NT2/D1 (cell line): ENCODE measurements around the gene CCT5.

Experiments
- DNase-seq: peaks from one replicate; pipeline ENCODE4 v3.0.0-alpha.2; 2011; ENCODE audit warnings: low read depth, low spot score
- H3K27me3 ChIP-seq: 2 replicates; pipeline ENCODE4 v1.6.0; 2011; ENCODE audit warnings: mild to moderate bottlenecking; ENCODE audit not compliant: insufficient read length, insufficient read depth
- H3K36me3 ChIP-seq: 2 replicates; pipeline ENCODE4 v1.6.1; 2011; ENCODE audit warnings: mild to moderate bottlenecking, low read length, mixed read lengths; ENCODE audit not compliant: insufficient read depth, insufficient read length
- H3K4me1 ChIP-seq: 2 replicates; pipeline ENCODE4 v1.5.1; 2011; ENCODE audit not compliant: insufficient read depth, insufficient read length
- H3K4me3 ChIP-seq: 2 replicates; pipeline ENCODE4 v1.5.1; 2011; ENCODE audit warnings: low read depth; ENCODE audit not compliant: insufficient read length
- H3K9ac ChIP-seq: 2 replicates; pipeline ENCODE4 v1.6.0; 2011; ENCODE audit warnings: low read depth; ENCODE audit not compliant: insufficient read length
- H3K9me3 ChIP-seq: 2 replicates; pipeline ENCODE4 v1.5.1; 2011; ENCODE audit warnings: mild to moderate bottlenecking, low read length; ENCODE audit not compliant: insufficient read depth
- SUZ12 ChIP-seq: IDR thresholded peaks from 2 replicates; pipeline ENCODE4 v1.6.1; 2011; ENCODE audit not compliant: insufficient read length, insufficient read depth; ENCODE audit errors: extremely low read depth
- YY1 ChIP-seq: IDR thresholded peaks from 2 replicates; pipeline ENCODE4 v1.6.1; 2011; ENCODE audit not compliant: insufficient read length, insufficient read depth
- ZNF274 ChIP-seq: IDR thresholded peaks from 2 replicates; pipeline ENCODE4 v1.6.1; 2011; ENCODE audit warnings: mild to moderate bottlenecking, low read depth, low read length

CCT5 gene

GRCh38 chr5:10286162-10286861 is 36.2 kb downstream of the CCT5 start:
- Histone ChIP-seq H3K9ac (no peak overlapping the region), H3K4me1 (no peaks in the 10 kb centered on the region), H3K9me3 (no peaks in the 10 kb centered on the region), H3K4me3 (no peak overlapping the region), H3K27me3 (no peaks in the 10 kb centered on the region), H3K36me3 (peaks cover 21% of the 10 kb centered on the region)
- DNase-seq: no peak
- TF ChIP-seq SUZ12 (no peak), YY1 (no peak), ZNF274 (no peak)

- H3K4me1 ChIP-seq: no peaks in the 10 kb centered on the region
- no peak for DNase-seq
- H3K4me3 ChIP-seq: no peak overlapping the region
- H3K36me3 ChIP-seq: peaks cover 21% of the 10 kb centered on the region
- no peak overlapping the region for H3K9ac ChIP-seq
- TF ChIP-seq YY1 (no peak), ZNF274 (no peak), SUZ12 (no peak)
- no peaks in the 10 kb centered on the region for H3K9me3 ChIP-seq
- no peaks in the 10 kb centered on the region for H3K27me3 ChIP-seq
These were observed 36.8 kb downstream of the CCT5 start for GRCh38 chr5:10286862-10287227.

- H3K36me3 ChIP-seq: peaks cover 21% of the 10 kb centered on the region
- TF ChIP-seq ZNF274: no peak
- TF ChIP-seq YY1: no peak
- no peak for TF ChIP-seq SUZ12
- no peaks in the 10 kb centered on the region for H3K9me3 ChIP-seq
- H3K4me1 ChIP-seq: no peaks in the 10 kb centered on the region
- no peak for DNase-seq
- no peak overlapping the region for H3K9ac ChIP-seq
- no peaks in the 10 kb centered on the region for H3K27me3 ChIP-seq
- H3K4me3 ChIP-seq: no peak overlapping the region
These were observed 38.6 kb downstream of the CCT5 start for GRCh38 chr5:10288592-10289219.

GRCh38 chr5:10289353-10289752 is 39.3 kb downstream of the CCT5 start:
- no peak for DNase-seq
- H3K36me3 ChIP-seq: peaks cover 21% of the 10 kb centered on the region
- TF ChIP-seq SUZ12: no peak
- no peak for TF ChIP-seq YY1
- TF ChIP-seq ZNF274: no peak
- H3K27me3 ChIP-seq: no peaks in the 10 kb centered on the region
- no peaks in the 10 kb centered on the region for H3K4me1 ChIP-seq
- H3K9me3 ChIP-seq: no peaks in the 10 kb centered on the region
- H3K9ac ChIP-seq: no peak overlapping the region
- H3K4me3 ChIP-seq: no peak overlapping the region

- no peaks in the 10 kb centered on the region for H3K27me3 ChIP-seq
- H3K4me1 ChIP-seq: no peaks in the 10 kb centered on the region
- TF ChIP-seq SUZ12 (no peak), YY1 (no peak), ZNF274 (no peak)
- no peak overlapping the region for H3K4me3 ChIP-seq
- no peaks in the 10 kb centered on the region for H3K9me3 ChIP-seq
- H3K9ac ChIP-seq: no peak overlapping the region
- H3K36me3 ChIP-seq: peaks cover 21% of the 10 kb centered on the region
- DNase-seq: no peak
These were observed 39.9 kb downstream of the CCT5 start for GRCh38 chr5:10289991-10290390.

- H3K27me3 ChIP-seq: no peaks in the 10 kb centered on the region
- peaks cover 21% of the 10 kb centered on the region for H3K36me3 ChIP-seq
- H3K9me3 ChIP-seq: no peaks in the 10 kb centered on the region
- DNase-seq: no peak
- no peak overlapping the region for H3K9ac ChIP-seq
- H3K4me3 ChIP-seq: no peak overlapping the region
- no peaks in the 10 kb centered on the region for H3K4me1 ChIP-seq
- TF ChIP-seq ZNF274 (no peak), SUZ12 (no peak), YY1 (no peak)
These were observed 40.4 kb downstream of the CCT5 start for GRCh38 chr5:10290438-10290837.

- Histone ChIP-seq H3K9me3 (no peaks in the 10 kb centered on the region), H3K9ac (no peak overlapping the region), H3K4me1 (no peaks in the 10 kb centered on the region), H3K27me3 (no peaks in the 10 kb centered on the region), H3K36me3 (peaks cover 16% of the 10 kb centered on the region), H3K4me3 (no peak overlapping the region)
- TF ChIP-seq YY1: no peak
- TF ChIP-seq SUZ12: no peak
- no peak for TF ChIP-seq ZNF274
- no peak for DNase-seq
These were observed 41.7 kb downstream of the CCT5 start for GRCh38 chr5:10291692-10292339.
